Vagina (tissue), 2 donors: ENCODE results near the gene CD96. TPM values are rescaled to one million over a fixed set of nuclear protein-coding genes. Genes with fewer than 3 reads are reported as not detected.

Experiments used
- DNase-seq, 2 donors: peaks; one replicate each; pipeline ENCODE4 v3.0.0-alpha.2; 2017; ENCODE audit errors: extremely low spot score in 2 of 2
- H3K27ac ChIP-seq: fragments of 200-600 bp; sonication (generic); one replicate; pipeline ENCODE4 v1.5.1; 2019
- H3K27me3 ChIP-seq: fragments of 200-600 bp; sonication (generic); one replicate; pipeline ENCODE4 v1.5.1; 2019
- H3K36me3 ChIP-seq, 2 donors: fragments of 200-600 bp; sonication (generic); one replicate each; pipeline ENCODE4 v1.5.1; 2017 to 2019
- H3K4me1 ChIP-seq: fragments of 200-600 bp; sonication (generic); one replicate; pipeline ENCODE4 v1.5.1; 2019
- H3K4me3 ChIP-seq, 2 donors: fragments of 200-600 bp; sonication (generic); 1 replicate in 1 of 2; 2 replicates in 1 of 2; pipeline ENCODE4 v1.5.1; 2016 to 2019
- H3K9me3 ChIP-seq: fragments of 200-600 bp; sonication (generic); one replicate; pipeline ENCODE4 v1.5.1; 2019
- POLR2A ChIP-seq, 2 donors: fragments of 450-650 bp; IDR thresholded peaks; one replicate each; pipeline ENCODE4 v1.6.1; 2017; ENCODE audit warnings: antibody characterized with exemption in 2 of 2, mild to moderate bottlenecking in 2 of 2, moderate library complexity in 2 of 2
- POLR2AphosphoS5 ChIP-seq, 2 donors: sonication (generic); formaldehyde crosslinking; IDR thresholded peaks; one replicate each; pipeline ENCODE4 v1.9.0; 2017; ENCODE audit warnings: antibody characterized with exemption in 2 of 2, mild to moderate bottlenecking in 2 of 2, low read depth in 1 of 2; ENCODE audit not compliant: insufficient read depth in 1 of 2
- intact Hi-C: fragments of 100-400 bp; cut with DNase I; formaldehyde crosslinking; loops from one replicate; pipeline ENCODE4 v1.15.1; 2023
- total RNA-seq: library from RNA; depleted of rRNA; stranded (reverse); fragments of >200 nt; gene quantifications from one replicate; pipeline ENCODE4 v1.2.3, GENCODE V29; 2016
- TF ChIP-seq, protein P1 (sequence below), 3 experiments: fragments of 450-650 bp in 2 of 3; fragments of 200-600 bp in 1 of 3; sonication (generic) in 1 of 3; IDR thresholded peaks; one replicate each; pipeline ENCODE4 v1.5.1; 2017 to 2019; ENCODE audit warnings: antibody characterized with exemption in 3 of 3, mild to moderate bottlenecking in 2 of 3, moderate library complexity in 2 of 3

CD96 gene
- total RNA-seq, 1 donor from 2014 or later = 13.5 TPM

DNA sequence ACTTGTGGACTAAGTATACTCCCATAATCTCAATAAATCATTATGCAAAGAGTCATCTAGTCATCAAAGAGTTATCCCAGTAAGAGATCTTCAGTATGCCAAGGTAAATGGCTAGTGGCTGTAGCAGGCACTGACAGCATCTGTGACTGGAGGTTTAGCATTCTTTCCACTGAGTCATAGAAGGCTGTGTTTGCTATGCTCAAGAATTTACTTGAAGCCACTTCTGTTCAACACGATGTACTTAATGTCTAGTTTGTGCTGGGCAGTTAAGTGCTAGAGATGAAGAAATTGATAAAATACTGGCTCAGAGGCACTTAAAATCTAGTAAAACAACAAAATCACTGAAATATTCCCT, 40.1 kb downstream of the CD96 start:
- no peaks in the 10 kb centered on the region for H3K9me3 ChIP-seq
- no peak for TF ChIP-seq POLR2A (IDR thresholded peaks at IDR 0.05)
- TF ChIP-seq, protein P1, sequence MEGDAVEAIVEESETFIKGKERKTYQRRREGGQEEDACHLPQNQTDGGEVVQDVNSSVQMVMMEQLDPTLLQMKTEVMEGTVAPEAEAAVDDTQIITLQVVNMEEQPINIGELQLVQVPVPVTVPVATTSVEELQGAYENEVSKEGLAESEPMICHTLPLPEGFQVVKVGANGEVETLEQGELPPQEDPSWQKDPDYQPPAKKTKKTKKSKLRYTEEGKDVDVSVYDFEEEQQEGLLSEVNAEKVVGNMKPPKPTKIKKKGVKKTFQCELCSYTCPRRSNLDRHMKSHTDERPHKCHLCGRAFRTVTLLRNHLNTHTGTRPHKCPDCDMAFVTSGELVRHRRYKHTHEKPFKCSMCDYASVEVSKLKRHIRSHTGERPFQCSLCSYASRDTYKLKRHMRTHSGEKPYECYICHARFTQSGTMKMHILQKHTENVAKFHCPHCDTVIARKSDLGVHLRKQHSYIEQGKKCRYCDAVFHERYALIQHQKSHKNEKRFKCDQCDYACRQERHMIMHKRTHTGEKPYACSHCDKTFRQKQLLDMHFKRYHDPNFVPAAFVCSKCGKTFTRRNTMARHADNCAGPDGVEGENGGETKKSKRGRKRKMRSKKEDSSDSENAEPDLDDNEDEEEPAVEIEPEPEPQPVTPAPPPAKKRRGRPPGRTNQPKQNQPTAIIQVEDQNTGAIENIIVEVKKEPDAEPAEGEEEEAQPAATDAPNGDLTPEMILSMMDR (IDR thresholded peaks at IDR 0.05) = no peak
- TF ChIP-seq POLR2AphosphoS5 (IDR thresholded peaks at IDR 0.05; ENCODE audit: insufficient read depth in 1 of 2, low read depth in 1 of 2) = no peak
- DNase-seq = no peak
- H3K36me3 ChIP-seq = no peaks in the 10 kb centered on the region
- no peak overlapping the region for H3K27ac ChIP-seq
- H3K27me3 ChIP-seq = no peaks in the 10 kb centered on the region
- H3K4me3 ChIP-seq = no peak overlapping the region
- H3K4me1 ChIP-seq = no peaks in the 10 kb centered on the region
- intact Hi-C loops = no loop called here

GRCh38 chr3:111584744-111585143, 42.7 kb downstream of the CD96 start:
- TF ChIP-seq POLR2A (IDR thresholded peaks at IDR 0.05) (no peak), POLR2AphosphoS5 (IDR thresholded peaks at IDR 0.05; ENCODE audit: insufficient read depth in 1 of 2, low read depth in 1 of 2) (no peak)
- TF ChIP-seq, protein P1 (IDR thresholded peaks at IDR 0.05) = no peak
- H3K4me1 ChIP-seq = no peaks in the 10 kb centered on the region

GRCh38 chr3:111585217-111585616, 43.2 kb downstream of the CD96 start:
- intact Hi-C loops = no loop called here
- H3K27me3 ChIP-seq = no peaks in the 10 kb centered on the region
- TF ChIP-seq POLR2A (IDR thresholded peaks at IDR 0.05) = no peak
- TF ChIP-seq POLR2AphosphoS5 (IDR thresholded peaks at IDR 0.05; ENCODE audit: insufficient read depth in 1 of 2, low read depth in 1 of 2) = peak in 1 of 2 donors; percentile 63
- no peak overlapping the region for H3K4me3 ChIP-seq
- no peak overlapping the region for H3K27ac ChIP-seq
- H3K4me1 ChIP-seq = no peaks in the 10 kb centered on the region
- no peaks in the 10 kb centered on the region for H3K36me3 ChIP-seq
- DNase-seq = no peak
- no peaks in the 10 kb centered on the region for H3K9me3 ChIP-seq

More at GRCh38 chr3:111584744-111585143, 42.7 kb downstream of the CD96 start:
- H3K27me3 ChIP-seq = no peaks in the 10 kb centered on the region
- intact Hi-C loops = no loop called here
- DNase-seq = no peak
- no peaks in the 10 kb centered on the region for H3K36me3 ChIP-seq
- no peaks in the 10 kb centered on the region for H3K9me3 ChIP-seq
- no peak overlapping the region for H3K27ac ChIP-seq
- no peak overlapping the region for H3K4me3 ChIP-seq

- no peak for DNase-seq
- no peaks in the 10 kb centered on the region for H3K36me3 ChIP-seq
- no peaks in the 10 kb centered on the region for H3K4me1 ChIP-seq
- intact Hi-C loops = no loop called here
- no peaks in the 10 kb centered on the region for H3K27me3 ChIP-seq
- no peaks in the 10 kb centered on the region for H3K9me3 ChIP-seq
- TF ChIP-seq POLR2AphosphoS5 (IDR thresholded peaks at IDR 0.05; ENCODE audit: insufficient read depth in 1 of 2, low read depth in 1 of 2) (no peak), POLR2A (IDR thresholded peaks at IDR 0.05) (no peak)
- TF ChIP-seq, protein P1 (IDR thresholded peaks at IDR 0.05) = no peak
- no peak overlapping the region for H3K27ac ChIP-seq
- H3K4me3 ChIP-seq = no peak overlapping the region
Observed at GRCh38 chr3:111588527-111588926, 46.5 kb downstream of the CD96 start.

GRCh38 chr3:111589303-111590142, 47.5 kb downstream of the CD96 start:
- no peak for DNase-seq
- no peak for TF ChIP-seq POLR2A (IDR thresholded peaks at IDR 0.05)
- TF ChIP-seq, protein P1 (IDR thresholded peaks at IDR 0.05) = no peak
- Histone ChIP-seq H3K27ac (no peak overlapping the region), H3K4me3 (no peak overlapping the region), H3K4me1 (no peaks in the 10 kb centered on the region), H3K36me3 (no peaks in the 10 kb centered on the region), H3K9me3 (no peaks in the 10 kb centered on the region), H3K27me3 (no peaks in the 10 kb centered on the region)
- intact Hi-C loops = no loop called here
